ENCODE measurements around the gene RRP1B. TPM values are rescaled to one million over a fixed set of nuclear protein-coding genes. Genes with fewer than 3 reads are reported as not detected.

Gene RRP1B
- polyA plus RNA-seq, 6 donors from 2014 or later: 9.2 to 30.3 (median 21.1) TPM

DNA sequence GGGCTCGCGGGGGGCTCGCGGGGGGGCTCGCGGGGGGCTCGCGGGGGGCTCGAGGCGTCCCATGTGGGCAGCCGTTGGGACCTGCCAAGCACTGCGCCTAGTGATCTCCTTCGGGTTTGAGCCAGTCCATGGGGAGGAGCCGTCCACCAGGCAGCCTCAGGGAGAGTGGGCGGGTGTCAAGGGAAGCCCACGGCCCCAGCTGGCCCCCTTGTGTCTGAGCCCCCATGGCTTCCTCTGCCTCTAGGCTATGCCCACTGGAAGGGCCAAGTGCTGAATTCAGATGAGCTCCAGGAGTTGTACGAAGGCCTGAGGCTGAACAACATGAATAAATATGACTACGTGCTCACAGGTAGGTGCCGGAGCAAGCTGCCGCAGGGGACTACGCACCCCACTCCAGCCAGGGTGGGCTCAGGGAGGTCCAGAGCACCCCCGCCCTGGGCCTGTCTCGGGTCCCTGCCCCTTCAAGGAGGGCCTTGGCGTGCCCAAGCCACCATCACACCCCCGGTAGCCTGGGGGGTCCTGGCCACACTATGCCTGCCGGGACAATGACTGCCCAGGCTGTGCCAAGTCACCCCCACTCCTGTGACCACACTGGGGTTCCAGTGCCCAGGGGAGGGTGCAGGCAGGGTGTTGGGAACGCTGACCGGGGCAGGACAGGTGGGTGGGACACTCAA, 82.2 kb downstream of the RRP1B start:
- ATAC-seq (ENCODE audit: low read depth in 2 of 2) (no peak), DNase-seq (no peak)
- H3K4me1 Mint-ChIP-seq: peaks cover 7 to 12% (median 11%) of the 10 kb centered on the region in 3 donors
- peaks cover 5 to 10% of the 10 kb centered on the region in 2 donors for H3K36me3 Mint-ChIP-seq
- H3K27ac Mint-ChIP-seq: no peak overlapping the region
- peak overlapping the region in 1 of 8 donors; percentile 11 for H3K4me3 Mint-ChIP-seq
- no peaks in the 10 kb centered on the region for H3K27me3 Mint-ChIP-seq
- H3K9me3 Mint-ChIP-seq: no peaks in the 10 kb centered on the region

DNA sequence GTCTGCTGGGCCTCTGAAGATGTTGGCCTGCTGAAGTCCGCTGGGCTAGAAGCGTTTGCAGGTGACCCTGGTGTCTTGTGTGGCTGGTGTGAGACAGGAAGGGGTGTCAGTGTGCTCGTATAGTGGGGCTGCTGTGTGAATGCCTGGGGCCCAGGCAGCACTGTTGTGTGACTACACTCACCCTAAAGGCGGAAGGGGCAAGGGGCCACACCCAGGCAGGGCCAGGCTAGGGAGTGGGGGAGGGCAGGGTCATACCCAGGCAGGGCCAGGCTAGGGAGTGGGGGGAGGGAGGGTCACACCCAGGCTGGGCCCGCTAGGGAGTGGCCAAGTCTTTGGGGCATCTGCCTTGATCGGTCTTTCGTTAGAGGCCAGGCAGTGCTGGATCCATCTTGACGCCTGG, 84.6 kb downstream of the RRP1B start:
- no peak overlapping the region for H3K4me3 Mint-ChIP-seq
- peaks cover 7 to 12% (median 11%) of the 10 kb centered on the region in 3 donors for H3K4me1 Mint-ChIP-seq
- peaks cover 5 to 10% of the 10 kb centered on the region in 2 donors for H3K36me3 Mint-ChIP-seq
- ATAC-seq (ENCODE audit: low read depth in 2 of 2) (no peak), DNase-seq (no peak)
- H3K27me3 Mint-ChIP-seq: no peaks in the 10 kb centered on the region
- no peaks in the 10 kb centered on the region for H3K9me3 Mint-ChIP-seq
- H3K27ac Mint-ChIP-seq: peak overlapping the region in 1 of 6 donors; percentile 56

DNA sequence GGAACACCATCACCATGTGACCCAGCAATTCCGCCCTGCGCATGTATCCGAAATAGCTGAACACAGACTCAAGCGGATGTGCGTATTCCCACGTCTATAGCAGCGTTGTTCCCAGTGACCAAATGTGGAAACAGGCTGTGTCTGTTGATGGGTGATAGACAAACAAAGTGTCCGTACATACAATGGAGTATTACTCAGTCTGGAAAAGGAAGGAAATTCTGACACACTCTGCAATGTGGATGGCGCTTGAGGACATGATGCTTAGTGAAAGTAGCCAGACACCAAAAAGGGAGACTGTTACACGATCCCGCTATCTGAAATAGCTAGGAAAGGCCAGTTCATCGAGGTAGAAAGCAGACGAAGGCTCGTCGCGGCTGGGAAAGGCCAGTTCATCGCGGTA, 85.4 kb downstream of the RRP1B start:
- H3K9me3 Mint-ChIP-seq: no peaks in the 10 kb centered on the region
- ATAC-seq (ENCODE audit: low read depth in 2 of 2): no peak
- peaks cover 5 to 10% of the 10 kb centered on the region in 2 donors for H3K36me3 Mint-ChIP-seq
- no peak for DNase-seq
- H3K27ac Mint-ChIP-seq: no peak overlapping the region
- no peaks in the 10 kb centered on the region for H3K27me3 Mint-ChIP-seq
- peaks cover 6 to 7% (median 6%) of the 10 kb centered on the region in 3 donors for H3K4me1 Mint-ChIP-seq
- peak overlapping the region in 1 of 8 donors; percentile 27 for H3K4me3 Mint-ChIP-seq

Other genes with a start within 250 kb of the RRP1B start
- gene SIK1, start 232.4 kb upstream of the RRP1B start, polyA plus RNA-seq (ENCODE audit: low read depth in 6 of 6): 1 to 10 TPM; 2.1 to 6.6 (median 3.8) TPM
- gene HSF2BP, start 72 bp upstream of the RRP1B start, polyA plus RNA-seq (ENCODE audit: low read depth in 6 of 6): 1 to 10 TPM in 1 of 6 donors, under 1 TPM in 3, not detected in 2; 0.13 to 1.2 (median 0.49) TPM
- gene PDXK, start 59.6 kb downstream of the RRP1B start, polyA plus RNA-seq (ENCODE audit: low read depth in 6 of 6): 10 to 100 TPM; 28.5 to 46.1 (median 39.2) TPM
- 10 to 100 TPM; 25.1 to 75.7 (median 39.2) TPM for gene CSTB, start 116.7 kb downstream of the RRP1B start, polyA plus RNA-seq (ENCODE audit: low read depth in 6 of 6)
- gene RRP1, start 130.0 kb downstream of the RRP1B start, polyA plus RNA-seq (ENCODE audit: low read depth in 6 of 6): 10 to 100 TPM in 5 of 6 donors, 1 to 10 TPM in 1; 9.4 to 18.6 (median 10.9) TPM
- gene AGPAT3, start 205.7 kb downstream of the RRP1B start, polyA plus RNA-seq (ENCODE audit: low read depth in 6 of 6): 10 to 100 TPM in 2 of 6 donors, 1 to 10 TPM in 4; 6.4 to 11.9 (median 8.1) TPM

All from naive B cell (primary cell).